A673 (cell line): Measurements from ENCODE around the gene MYEOV. TPM values are rescaled to one million over a fixed set of nuclear protein-coding genes. Genes with fewer than 3 reads are reported as not detected.
A peak's percentile ranks its signal among the peaks of the same experiment; 100 is the strongest.

ENCODE experiments used
- BruUV-seq: library from RNA; stranded (reverse); fragments of 400-500 nt; replicated peaks from 2 replicates; lab custom pipeline; 2021; lab: Mats Ljungman, UMichigan
- CTCF ChIA-PET: fragments of 300-600 bp; sonication (Branson Sonifier 250); formaldehyde crosslinking; loops from one replicate; lab custom pipeline; 2022; ENCODE audit warnings: antibody characterized with exemption; lab: Charles Lee
- POLR2A ChIA-PET: fragments of 300-600 bp; sonication (Branson Sonifier 250); formaldehyde crosslinking; loops from one replicate; lab custom pipeline; 2022; ENCODE audit warnings: antibody characterized with exemption; ENCODE audit not compliant: low non-redundant PET; lab: Charles Lee
- DNase-seq: peaks from one replicate; pipeline ENCODE4 v3.0.0-alpha.2; 2015; ENCODE audit warnings: low spot score
- H3K27ac ChIP-seq: fragments of 200-600 bp; sonication (generic); 2 replicates; pipeline ENCODE4 v1.5.1; 2016; ENCODE audit warnings: mixed run types, low read depth, mild to moderate bottlenecking, mixed read lengths, antibody characterized with exemption, low read length; ENCODE audit not compliant: poor library complexity, severe bottlenecking
- H3K27me3 ChIP-seq: fragments of 200-600 bp; sonication (generic); replicated peaks from 2 replicates; pipeline ENCODE4 v1.6.1; 2017; ENCODE audit warnings: mixed run types, low read depth, mild to moderate bottlenecking, mixed read lengths, antibody characterized with exemption, low read length; ENCODE audit not compliant: insufficient read depth, poor library complexity
- H3K36me3 ChIP-seq: fragments of 200-600 bp; sonication (generic); 2 replicates; pipeline ENCODE4 v1.6.1; 2016; ENCODE audit warnings: mixed run types, mild to moderate bottlenecking, mixed read lengths, antibody characterized with exemption, low read length; ENCODE audit not compliant: insufficient read depth, poor library complexity, severe bottlenecking
- H3K4me1 ChIP-seq: fragments of 200-600 bp; sonication (generic); 2 replicates; pipeline ENCODE4 v1.6.1; 2017; ENCODE audit warnings: mixed run types, mild to moderate bottlenecking, mixed read lengths, antibody characterized with exemption, low read length; ENCODE audit not compliant: insufficient read depth, poor library complexity, severe bottlenecking
- H3K4me3 ChIP-seq: fragments of 200-600 bp; sonication (generic); 2 replicates; pipeline ENCODE4 v1.5.1; 2016; ENCODE audit warnings: low read depth, mixed run types, mild to moderate bottlenecking, mixed read lengths, low read length; ENCODE audit not compliant: poor library complexity, severe bottlenecking
- H3K9me3 ChIP-seq: fragments of 200-600 bp; sonication (generic); 2 replicates; pipeline ENCODE4 v1.6.1; 2016; ENCODE audit warnings: mixed run types, low read depth, mild to moderate bottlenecking, mixed read lengths, antibody characterized with exemption, low read length; ENCODE audit not compliant: poor library complexity, severe bottlenecking
- CTCF ChIP-seq: fragments of 300-800, 200-600 bp; sonication (generic); conservative IDR thresholded peaks from 2 replicates; pipeline ENCODE4 v1.5.1; 2017; ENCODE audit warnings: low read depth, mild to moderate bottlenecking, antibody characterized with exemption, low read length, moderate library complexity, mixed read lengths
- EZH2 ChIP-seq: fragments of 200-600 bp; sonication (generic); IDR thresholded peaks from 2 replicates; pipeline ENCODE4 v1.6.1; 2017; ENCODE audit warnings: borderline replicate concordance, low read depth, mild to moderate bottlenecking, mixed read lengths, antibody characterized with exemption, low read length; ENCODE audit not compliant: poor library complexity, severe bottlenecking
- intact Hi-C: fragments of 100-400 bp; cut with micrococcal nuclease; formaldehyde crosslinking; loops from one replicate; pipeline ENCODE4 v1.10.0; 2022; ENCODE audit not compliant: unreplicated experiment
- total RNA-seq: library from RNA; stranded (reverse); gene quantifications from 2 replicates; pipeline ENCODE4 v1.2.3, GENCODE V29; 2021

Gene MYEOV
- total RNA-seq, 1 experiment from 2014 or later: 174 TPM

- intact Hi-C loops: no loop called here
- Histone ChIP-seq H3K9me3 (peaks cover 8% of the 10 kb centered on the region), H3K4me1 (no peaks in the 10 kb centered on the region), H3K27me3 (no peaks in the 10 kb centered on the region), H3K36me3 (no peaks in the 10 kb centered on the region), H3K4me3 (no peak overlapping the region), H3K27ac (no peak overlapping the region)
- DNase-seq: peak; percentile 47
- no peak for TF ChIP-seq EZH2
- no peak for TF ChIP-seq CTCF
- no TSS peak for BruUV-seq
- ChIA-PET CTCF (interaction anchor here (1.1 kb wide), 1 partner anchor 121 kb away, joined by 3 read pairs; no protein-coding TSS in a partner anchor), POLR2A (no interaction called here)
Measured at GRCh38 chr11:69253028-69253427, 40.9 kb upstream of the MYEOV start.

- H3K27ac ChIP-seq: no peak overlapping the region
- POLR2A ChIA-PET: no interaction called here
- BruUV-seq: no TSS peak
- intact Hi-C loops: no loop called here
- H3K9me3 ChIP-seq: peaks cover 8% of the 10 kb centered on the region
- no peak for DNase-seq
- CTCF ChIA-PET: no interaction called here
- TF ChIP-seq EZH2 (no peak), CTCF (no peak)
- no peaks in the 10 kb centered on the region for H3K4me1 ChIP-seq
- H3K27me3 ChIP-seq: no peaks in the 10 kb centered on the region
- no peak overlapping the region for H3K4me3 ChIP-seq
- H3K36me3 ChIP-seq: no peaks in the 10 kb centered on the region
Measured at GRCh38 chr11:69257134-69257533, 36.8 kb upstream of the MYEOV start.

- no peak overlapping the region for H3K27ac ChIP-seq
- TF ChIP-seq CTCF (no peak), EZH2 (no peak)
- no peak overlapping the region for H3K4me3 ChIP-seq
- no TSS peak for BruUV-seq
- no peaks in the 10 kb centered on the region for H3K36me3 ChIP-seq
- ChIA-PET CTCF (no interaction called here), POLR2A (no interaction called here)
- intact Hi-C loops: no loop called here
- DNase-seq: no peak
- H3K9me3 ChIP-seq: peaks cover 2% of the 10 kb centered on the region
- no peaks in the 10 kb centered on the region for H3K4me1 ChIP-seq
- H3K27me3 ChIP-seq: no peaks in the 10 kb centered on the region
Measured at GRCh38 chr11:69257838-69258658, 35.9 kb upstream of the MYEOV start.
